H9 (cell line): ENCODE measurements around the gene EPHA3. TPM values are rescaled to one million over a fixed set of nuclear protein-coding genes. Genes with fewer than 3 reads are reported as not detected.

Experiments
- DNase-seq: peaks from one replicate; pipeline ENCODE4 v3.0.0-alpha.2; 2017
- H2AFZ ChIP-seq: one replicate; pipeline ENCODE4 v1.6.1; 2013; ENCODE audit warnings: mild to moderate bottlenecking, low read length, control low read depth, moderate library complexity
- H2AK5ac ChIP-seq: 2 replicates; pipeline ENCODE4 v1.6.1; 2013; ENCODE audit warnings: low read length, control low read depth, mixed read lengths; ENCODE audit not compliant: insufficient read length
- H2BK120ac ChIP-seq: one replicate; pipeline ENCODE4 v1.6.1; 2013; ENCODE audit warnings: low read depth, mild to moderate bottlenecking, low read length, control low read depth, inconsistent platforms; ENCODE audit not compliant: poor library complexity, severe bottlenecking
- H2BK12ac ChIP-seq: 2 replicates; pipeline ENCODE4 v1.6.1; 2013; ENCODE audit warnings: low read length, control low read depth, mixed read lengths, low read depth; ENCODE audit not compliant: insufficient read length
- H2BK15ac ChIP-seq: 2 replicates; pipeline ENCODE4 v1.6.1; 2013; ENCODE audit warnings: low read depth, low read length, control low read depth
- H2BK20ac ChIP-seq: one replicate; pipeline ENCODE4 v1.6.1; 2013; ENCODE audit warnings: low read depth, mild to moderate bottlenecking, low read length, control low read depth, inconsistent platforms; ENCODE audit not compliant: poor library complexity, severe bottlenecking
- H2BK5ac ChIP-seq: 2 replicates; pipeline ENCODE4 v1.6.1; 2013; ENCODE audit warnings: low read length, control low read depth, mixed read lengths; ENCODE audit not compliant: insufficient read length
- H3K14ac ChIP-seq: 2 replicates; pipeline ENCODE4 v1.6.1; 2013; ENCODE audit warnings: low read length, control low read depth; ENCODE audit not compliant: insufficient read depth
- H3K18ac ChIP-seq: 2 replicates; pipeline ENCODE4 v1.6.1; 2013; ENCODE audit warnings: low read depth, mild to moderate bottlenecking, mixed read lengths, low read length, control low read depth; ENCODE audit not compliant: insufficient read length
- H3K23ac ChIP-seq: 2 replicates; pipeline ENCODE4 v1.6.1; 2013; ENCODE audit warnings: low read length, control low read depth, mixed read lengths, low read depth; ENCODE audit not compliant: insufficient read length
- H3K23me2 ChIP-seq: 2 replicates; pipeline ENCODE4 v1.6.1; 2013; ENCODE audit warnings: low read depth, mild to moderate bottlenecking, mixed read lengths, low read length, control low read depth; ENCODE audit not compliant: insufficient read length, poor library complexity, severe bottlenecking
- H3K27ac ChIP-seq: 2 replicates; pipeline ENCODE4 v1.5.1; 2013; ENCODE audit warnings: low read length, control low read depth, mixed read lengths, low read depth; ENCODE audit not compliant: insufficient read length
- H3K27me3 ChIP-seq: 2 replicates; pipeline ENCODE4 v1.6.1; 2013; ENCODE audit warnings: low read length, control low read depth, inconsistent platforms; ENCODE audit not compliant: insufficient read depth
- H3K4ac ChIP-seq: 2 replicates; pipeline ENCODE4 v1.6.1; 2013; ENCODE audit warnings: low read depth, mild to moderate bottlenecking, control low read depth, inconsistent platforms, low read length, moderate library complexity
- H3K4me1 ChIP-seq: 2 replicates; pipeline ENCODE4 v1.6.1; 2013; ENCODE audit warnings: low read length, control low read depth, inconsistent platforms; ENCODE audit not compliant: insufficient read depth
- H3K4me2 ChIP-seq: 2 replicates; pipeline ENCODE4 v1.6.1; 2013; ENCODE audit warnings: low read length, control low read depth, mixed read lengths; ENCODE audit not compliant: insufficient read length, insufficient read depth
- H3K56ac ChIP-seq: 2 replicates; pipeline ENCODE4 v1.6.1; 2013; ENCODE audit warnings: low read depth, mild to moderate bottlenecking, mixed read lengths, low read length, control low read depth; ENCODE audit not compliant: insufficient read length
- H3K79me1 ChIP-seq: 2 replicates; pipeline ENCODE4 v1.6.1; 2013; ENCODE audit warnings: low read depth, mild to moderate bottlenecking, moderate library complexity, low read length, control low read depth, inconsistent platforms; ENCODE audit not compliant: insufficient read depth, poor library complexity, severe bottlenecking
- H3K79me2 ChIP-seq: 2 replicates; pipeline ENCODE4 v1.6.1; 2013; ENCODE audit warnings: low read length, control low read depth, inconsistent platforms; ENCODE audit not compliant: insufficient read depth
- H3K9ac ChIP-seq: 2 replicates; pipeline ENCODE4 v1.6.1; 2013; ENCODE audit warnings: low read length, control low read depth, mixed read lengths; ENCODE audit not compliant: insufficient read length; ENCODE audit errors: extremely low read depth
- H3K9me3 ChIP-seq: one replicate; pipeline ENCODE4 v1.6.1; 2013; ENCODE audit warnings: low read depth, low read length, inconsistent platforms; ENCODE audit not compliant: control insufficient read depth
- H3T11ph ChIP-seq: one replicate; pipeline ENCODE4 v1.6.1; 2013; ENCODE audit warnings: mild to moderate bottlenecking, low read length, control low read depth, inconsistent platforms
- H4K20me1 ChIP-seq: one replicate; pipeline ENCODE4 v1.6.1; 2013; ENCODE audit not compliant: control insufficient read depth, insufficient read length, insufficient read depth
- H4K5ac ChIP-seq: 2 replicates; pipeline ENCODE4 v1.6.1; 2013; ENCODE audit warnings: low read depth, mild to moderate bottlenecking, mixed read lengths, low read length, control low read depth; ENCODE audit not compliant: insufficient read length
- H4K8ac ChIP-seq: replicated peaks from 2 replicates; pipeline ENCODE4 v1.6.1; 2013; ENCODE audit warnings: low read length, control low read depth, mixed read lengths, low read depth; ENCODE audit not compliant: insufficient read length
- H4K91ac ChIP-seq: 2 replicates; pipeline ENCODE4 v1.6.1; 2013; ENCODE audit warnings: low read depth, mild to moderate bottlenecking, moderate library complexity, mixed read lengths, low read length, control low read depth; ENCODE audit not compliant: insufficient read length
- H3K27ac Mint-ChIP-seq, 3 experiments: 2 replicates in 2 of 3; 3 replicates in 1 of 3; pipeline ENCODE4 v1.8.0; 2020 to 2021; ENCODE audit warnings: mixed read lengths in 3 of 3, mild to moderate bottlenecking in 1 of 3, moderate library complexity in 1 of 3
- H3K27me3 Mint-ChIP-seq: 2 replicates; pipeline ENCODE4 v1.8.0; 2021; ENCODE audit warnings: low read depth, mild to moderate bottlenecking, moderate library complexity, mixed read lengths
- H3K36me3 Mint-ChIP-seq, 3 experiments: 2 replicates in 2 of 3; 3 replicates in 1 of 3; pipeline ENCODE4 v1.8.0; 2020 to 2021; ENCODE audit warnings: low read depth in 3 of 3, mixed read lengths in 3 of 3; ENCODE audit not compliant: insufficient read depth in 1 of 3
- H3K4me1 Mint-ChIP-seq, 2 experiments: 2 replicates each; pipeline ENCODE4 v1.8.0; 2020; ENCODE audit warnings: mixed read lengths in 2 of 2
- H3K4me3 Mint-ChIP-seq, 2 experiments: 2 replicates in 1 of 2; 3 replicates in 1 of 2; pipeline ENCODE4 v1.8.0; 2020 to 2021; ENCODE audit warnings: mild to moderate bottlenecking in 2 of 2, mixed read lengths in 2 of 2, moderate library complexity in 1 of 2
- H3K9me3 Mint-ChIP-seq, 2 experiments: 2 replicates in 1 of 2; 3 replicates in 1 of 2; pipeline ENCODE4 v1.8.0; 2020; ENCODE audit warnings: mild to moderate bottlenecking in 2 of 2, mixed read lengths in 2 of 2, moderate library complexity in 1 of 2
- WGBS: extraction: QIAGEN DNeasy Blood & Tissue Kit; methylation state at CpG from one replicate; pipeline ENCODE4 v1.1.7; 2013; ENCODE audit warnings: missing lambda C conversion rate, low lambda C conversion rate, mixed read lengths; ENCODE audit not compliant: insufficient read length; ENCODE audit errors: extremely low coverage; 5-methylcytosine and 5-hydroxymethylcytosine counted together
- total RNA-seq: library from RNA; stranded (reverse); gene quantifications from 2 replicates; pipeline ENCODE4 v1.2.1, GENCODE V29; 2021
- TF ChIP-seq, protein P1 (sequence below): fragments of 200-600 bp; sonication (generic); conservative IDR thresholded peaks from 3 replicates; pipeline ENCODE4 v1.8.0; 2021; ENCODE audit warnings: antibody characterized with exemption, mild to moderate bottlenecking

EPHA3 gene
- total RNA-seq, 1 experiment from 2014 or later, result 0.66 TPM

DNA sequence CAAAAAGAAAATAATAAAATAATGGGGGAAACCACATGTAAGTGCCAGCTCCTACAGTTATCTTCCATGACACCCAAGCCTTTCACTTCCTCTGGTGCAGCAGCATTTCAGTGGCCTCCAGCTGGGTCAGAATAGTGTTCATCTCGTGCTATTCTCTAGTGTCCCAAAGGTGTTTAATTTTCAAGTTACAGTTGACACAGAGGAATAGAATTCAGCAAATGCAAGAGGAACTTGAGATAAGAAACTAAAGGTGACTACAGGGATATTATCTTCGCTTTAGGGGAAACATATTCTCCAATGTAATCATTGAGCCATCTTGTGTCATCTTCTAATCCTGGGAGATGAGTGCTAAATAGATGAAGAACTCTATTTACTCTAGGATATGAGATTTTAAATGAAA is 212.8 kb downstream of the EPHA3 start:
- no peak overlapping the region for H3K4me2 ChIP-seq
- H4K5ac ChIP-seq, result no peak overlapping the region
- Mint-ChIP-seq H3K4me3 (no peak overlapping the region), H3K27me3 (no peaks in the 10 kb centered on the region), H3K27ac (no peak overlapping the region), H3K9me3 (no peaks in the 10 kb centered on the region), H3K36me3 (no peaks in the 10 kb centered on the region; a peak in 1 of 7 replicates), H3K4me1 (no peaks in the 10 kb centered on the region)
- no peaks in the 10 kb centered on the region for H4K20me1 ChIP-seq
- no peak overlapping the region for H2BK12ac ChIP-seq
- no peak overlapping the region for H2BK20ac ChIP-seq
- H3K79me2 ChIP-seq, result no peaks in the 10 kb centered on the region
- H3K56ac ChIP-seq, result no peak overlapping the region
- no peak overlapping the region for H3K9ac ChIP-seq
- H2BK120ac ChIP-seq, result no peak overlapping the region
- no CpG with 5 or more reads among the region's 2 CpGs for WGBS
- H3K27me3 ChIP-seq, result no peaks in the 10 kb centered on the region
- H4K8ac ChIP-seq, result no peak overlapping the region
- no peaks in the 10 kb centered on the region for H3K9me3 ChIP-seq
- H2BK15ac ChIP-seq, result no peak overlapping the region
- no peak overlapping the region for H3K14ac ChIP-seq
- no peak overlapping the region for H3K4ac ChIP-seq
- no peaks in the 10 kb centered on the region for H3K79me1 ChIP-seq
- no peak for DNase-seq
- TF ChIP-seq, protein P1, sequence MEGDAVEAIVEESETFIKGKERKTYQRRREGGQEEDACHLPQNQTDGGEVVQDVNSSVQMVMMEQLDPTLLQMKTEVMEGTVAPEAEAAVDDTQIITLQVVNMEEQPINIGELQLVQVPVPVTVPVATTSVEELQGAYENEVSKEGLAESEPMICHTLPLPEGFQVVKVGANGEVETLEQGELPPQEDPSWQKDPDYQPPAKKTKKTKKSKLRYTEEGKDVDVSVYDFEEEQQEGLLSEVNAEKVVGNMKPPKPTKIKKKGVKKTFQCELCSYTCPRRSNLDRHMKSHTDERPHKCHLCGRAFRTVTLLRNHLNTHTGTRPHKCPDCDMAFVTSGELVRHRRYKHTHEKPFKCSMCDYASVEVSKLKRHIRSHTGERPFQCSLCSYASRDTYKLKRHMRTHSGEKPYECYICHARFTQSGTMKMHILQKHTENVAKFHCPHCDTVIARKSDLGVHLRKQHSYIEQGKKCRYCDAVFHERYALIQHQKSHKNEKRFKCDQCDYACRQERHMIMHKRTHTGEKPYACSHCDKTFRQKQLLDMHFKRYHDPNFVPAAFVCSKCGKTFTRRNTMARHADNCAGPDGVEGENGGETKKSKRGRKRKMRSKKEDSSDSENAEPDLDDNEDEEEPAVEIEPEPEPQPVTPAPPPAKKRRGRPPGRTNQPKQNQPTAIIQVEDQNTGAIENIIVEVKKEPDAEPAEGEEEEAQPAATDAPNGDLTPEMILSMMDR, result no peak
- no peak overlapping the region for H3K27ac ChIP-seq
- no peak overlapping the region for H3K23ac ChIP-seq
- no peak overlapping the region for H3K18ac ChIP-seq
- no peaks in the 10 kb centered on the region for H3K23me2 ChIP-seq
- no peak overlapping the region for H2AK5ac ChIP-seq
- H3T11ph ChIP-seq, result no peak overlapping the region
- H4K91ac ChIP-seq, result no peak overlapping the region
- no peak overlapping the region for H2BK5ac ChIP-seq
- no peaks in the 10 kb centered on the region for H3K4me1 ChIP-seq
- no peak overlapping the region for H2AFZ ChIP-seq
